ENCODE measurements around the gene ADCY3. TPM values are rescaled to one million over a fixed set of nuclear protein-coding genes. Genes with fewer than 3 reads are reported as not detected.

The ADCY3 gene
- total RNA-seq, 5 donors from 2014 or later (not counting 1 experiment from before 2014, with no cell fraction given), result 21.4 to 35.6 (median 32.8) TPM

DNA sequence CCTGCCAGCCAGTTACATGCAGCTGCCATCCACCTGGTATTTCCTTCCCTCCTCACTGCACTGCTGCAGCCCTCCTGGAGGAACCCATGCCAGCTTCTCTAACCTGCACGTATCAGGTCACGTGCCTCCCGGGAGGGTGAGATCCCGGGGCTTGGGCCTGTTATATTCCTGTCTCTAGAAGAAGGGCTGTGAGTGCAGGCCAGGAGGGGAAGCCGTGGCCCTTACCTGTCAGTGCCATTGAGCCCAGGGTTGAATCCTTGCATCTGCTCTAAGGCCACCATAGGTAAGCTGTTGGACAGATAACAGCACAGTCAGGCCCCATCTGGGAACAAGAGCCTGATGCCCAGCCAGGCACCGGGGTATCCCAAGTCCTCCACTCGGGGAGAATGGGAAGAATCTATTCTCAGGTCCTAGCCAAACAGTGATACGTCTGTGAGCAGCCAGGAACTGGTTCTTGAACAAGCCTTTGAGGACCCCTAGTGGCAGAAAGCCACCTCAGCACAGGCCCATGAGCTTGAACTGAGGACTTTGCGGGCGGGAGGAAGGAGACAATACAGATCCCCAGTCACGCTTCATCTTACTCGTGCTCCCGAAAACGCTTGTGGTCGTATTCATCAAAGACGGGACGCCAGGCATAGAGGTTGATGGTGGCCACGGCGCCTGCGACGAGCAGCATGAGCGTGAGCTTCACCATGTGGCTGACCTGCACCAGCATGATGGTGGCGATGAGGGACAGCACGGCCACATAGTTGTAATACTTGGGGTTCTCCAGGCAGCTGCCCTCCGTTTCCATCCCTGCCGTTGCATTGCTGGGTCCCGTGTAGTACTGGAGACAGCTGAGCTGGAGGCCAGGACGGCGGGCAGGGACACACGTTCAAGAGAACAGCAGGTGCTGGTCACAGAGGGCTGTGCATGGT lies 92.5 kb downstream of the ADCY3 start:
- Mint-ChIP-seq H3K4me3 (no peak overlapping the region), H3K27ac (no peak overlapping the region)
- CTCF ChIA-PET, result interaction anchor here (0.6 to 3.6 kb wide), 16 partner anchors 9 to 469 kb away, joined by 3 to 44 read pairs (median 4); partner anchors contain the start of genes CENPO (in 1 of the 2) and PTRHD1 (in 1 of the 2)

DNA sequence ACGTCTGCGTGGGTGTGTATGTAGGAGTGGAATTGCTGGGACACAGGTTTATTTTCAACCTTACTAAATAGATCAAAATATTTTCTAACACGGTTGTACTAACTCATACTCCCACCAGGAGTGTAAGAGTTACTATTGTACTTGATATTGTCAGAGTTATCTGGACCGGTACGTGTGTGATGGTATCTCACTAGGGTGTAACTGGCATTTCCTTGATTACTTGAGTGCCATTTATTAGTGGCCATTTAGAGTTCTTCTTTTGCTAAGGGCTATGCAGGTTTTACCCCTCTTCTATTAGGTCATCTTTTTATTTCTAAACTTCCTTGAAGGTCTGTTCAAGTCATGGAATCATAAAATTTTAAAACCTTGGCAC lies 93.3 kb downstream of the ADCY3 start:
- no peak overlapping the region for H3K27ac Mint-ChIP-seq
- ATAC-seq (replicated peaks in 1 of 4) (no peak), DNase-seq (no peak)
- no peaks in the 10 kb centered on the region for H3K27me3 Mint-ChIP-seq
- no peaks in the 10 kb centered on the region for H3K9me3 Mint-ChIP-seq
- no peak overlapping the region for H3K4me3 ChIP-seq (ENCODE audit: control insufficient read depth in 1 of 2, extremely low read depth in 1 of 2, low read length in 1 of 2)
- H3K4me1 Mint-ChIP-seq, result peaks cover 0 to 22% (median 4%) of the 10 kb centered on the region in 3 donors
- WGBS (ENCODE audit: insufficient coverage), result no CpG with 5 or more reads among the region's 5 CpGs
- H3K4me3 Mint-ChIP-seq, result no peak overlapping the region
- H3K4me1 ChIP-seq (ENCODE audit: control insufficient read depth in 1 of 2, extremely low read depth in 1 of 2, insufficient read depth in 2 of 2, low read length in 2 of 2), result peaks cover 0 to 20% of the 10 kb centered on the region in 2 experiments
- ChIA-PET POLR2A (no interaction called here), CTCF (interaction anchor here (0.7 to 3.6 kb wide), 9 partner anchors 8 to 417 kb away, joined by 3 to 44 read pairs (median 6); no protein-coding TSS in a partner anchor)
- H3K9me3 ChIP-seq, result no peaks in the 10 kb centered on the region
- H3K27me3 ChIP-seq (replicated peaks in 1 of 2; ENCODE audit: control insufficient read depth in 2 of 2, extremely low read depth in 1 of 2, insufficient read depth in 2 of 2, low read length in 1 of 2), result no peaks in the 10 kb centered on the region
- peaks cover 12 to 14% of the 10 kb centered on the region in 2 donors for H3K36me3 ChIP-seq (ENCODE audit: control insufficient read depth in 2 of 2, extremely low read depth in 1 of 2, insufficient read depth in 1 of 2, low read length in 1 of 2)
- H3K27ac ChIP-seq (ENCODE audit: low read length), result no peak overlapping the region
- peaks cover 14% of the 10 kb centered on the region for H3K36me3 Mint-ChIP-seq

More for the DNA sequence above, 92.5 kb downstream of the ADCY3 start:
- POLR2A ChIA-PET, result no interaction called here
- Mint-ChIP-seq H3K27me3 (no peaks in the 10 kb centered on the region), H3K36me3 (peaks cover 6% of the 10 kb centered on the region), H3K9me3 (no peaks in the 10 kb centered on the region), H3K4me1 (peaks cover 0 to 22% (median 4%) of the 10 kb centered on the region in 3 donors)
- Histone ChIP-seq H3K4me3 (ENCODE audit: control insufficient read depth in 1 of 2, extremely low read depth in 1 of 2, low read length in 1 of 2) (no peak overlapping the region), H3K27ac (ENCODE audit: low read length) (no peak overlapping the region), H3K27me3 (replicated peaks in 1 of 2; ENCODE audit: control insufficient read depth in 2 of 2, extremely low read depth in 1 of 2, insufficient read depth in 2 of 2, low read length in 1 of 2) (no peaks in the 10 kb centered on the region), H3K36me3 (ENCODE audit: control insufficient read depth in 2 of 2, extremely low read depth in 1 of 2, insufficient read depth in 1 of 2, low read length in 1 of 2) (peaks cover 5 to 11% of the 10 kb centered on the region in 2 donors), H3K4me1 (ENCODE audit: control insufficient read depth in 1 of 2, extremely low read depth in 1 of 2, insufficient read depth in 2 of 2, low read length in 2 of 2) (peaks cover 0 to 20% of the 10 kb centered on the region in 2 experiments), H3K9me3 (no peaks in the 10 kb centered on the region)
- ATAC-seq (replicated peaks in 1 of 4) (peak; percentile 85 to 94 (median 92)), DNase-seq (peak; percentile 38 to 87 (median 66))
- 72% methylated on average over 30 of the region's 30 CpGs for WGBS (ENCODE audit: insufficient coverage)

DNA sequence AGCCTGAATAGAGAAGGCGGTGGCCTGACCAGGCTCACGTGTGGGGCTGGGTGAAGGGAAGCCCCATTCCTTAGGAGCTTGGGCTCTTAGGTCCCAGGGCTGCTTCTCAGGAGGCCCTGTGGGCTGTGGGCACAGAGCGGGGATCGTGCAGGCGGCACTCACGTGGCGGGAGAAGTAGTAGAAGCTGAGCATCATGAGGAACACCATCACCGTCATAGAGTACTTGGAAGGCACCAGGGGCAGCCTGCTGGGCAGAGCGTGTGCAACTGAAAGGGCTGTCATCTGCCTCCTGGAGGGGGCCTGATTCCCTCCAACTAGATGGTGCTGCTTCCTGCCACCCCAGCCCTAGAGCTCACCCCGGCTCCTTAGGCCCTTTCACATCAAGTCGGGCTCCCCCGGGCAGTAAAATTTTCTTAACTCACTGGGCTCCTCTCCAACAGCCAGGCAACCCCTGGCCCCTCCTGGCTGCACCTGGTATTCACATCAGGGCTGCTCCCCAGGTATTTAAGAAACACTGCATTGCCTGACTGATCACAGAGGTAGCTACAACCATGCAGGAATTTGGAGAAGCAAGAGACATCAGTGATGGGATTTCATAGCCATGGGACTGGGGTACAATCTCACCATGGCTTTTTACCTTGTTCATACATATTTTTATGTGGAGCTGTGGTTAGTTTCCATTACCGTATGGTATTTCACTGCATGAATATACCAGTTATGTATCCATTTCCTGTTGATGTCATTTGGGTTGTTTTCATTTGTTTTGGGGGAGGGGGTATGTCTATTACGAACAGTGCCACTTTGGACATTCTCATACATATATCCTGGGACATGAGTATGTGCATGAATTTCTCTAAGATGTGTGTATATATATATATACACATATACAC lies 93.9 kb downstream of the ADCY3 start:
- H3K4me3 ChIP-seq (ENCODE audit: control insufficient read depth in 1 of 2, extremely low read depth in 1 of 2, low read length in 1 of 2), result no peak overlapping the region
- DNase-seq, result peak in 2 of 35 experiments; percentile 1 to 61
- H3K36me3 ChIP-seq (ENCODE audit: control insufficient read depth in 2 of 2, extremely low read depth in 1 of 2, insufficient read depth in 1 of 2, low read length in 1 of 2), result peaks cover 11 to 12% of the 10 kb centered on the region in 2 donors
- peak overlapping the region; percentile 2 to 23 for H3K27ac Mint-ChIP-seq
- no peaks in the 10 kb centered on the region for H3K27me3 ChIP-seq (replicated peaks in 1 of 2; ENCODE audit: control insufficient read depth in 2 of 2, extremely low read depth in 1 of 2, insufficient read depth in 2 of 2, low read length in 1 of 2)
- peaks cover 0 to 22% (median 4%) of the 10 kb centered on the region in 3 donors for H3K4me1 Mint-ChIP-seq
- 85% methylated on average over 10 of the region's 14 CpGs for WGBS (ENCODE audit: insufficient coverage)
- no peaks in the 10 kb centered on the region for H3K27me3 Mint-ChIP-seq
- ChIA-PET CTCF (interaction anchor here (0.6 to 3.6 kb wide), 9 partner anchors 8 to 845 kb away, joined by 3 to 44 read pairs (median 4); partner anchors contain the start of genes CENPO (in 1 of the 2) and PTRHD1 (in 1 of the 2)), POLR2A (no interaction called here)
- H3K4me1 ChIP-seq (ENCODE audit: control insufficient read depth in 1 of 2, extremely low read depth in 1 of 2, insufficient read depth in 2 of 2, low read length in 2 of 2), result peaks cover 0 to 20% of the 10 kb centered on the region in 2 experiments
- H3K9me3 Mint-ChIP-seq, result no peaks in the 10 kb centered on the region
- H3K4me3 Mint-ChIP-seq, result no peak overlapping the region
- no peak overlapping the region for H3K27ac ChIP-seq (ENCODE audit: low read length)
- H3K9me3 ChIP-seq, result no peaks in the 10 kb centered on the region
- ATAC-seq (replicated peaks in 1 of 4), result no peak
- peaks cover 19% of the 10 kb centered on the region for H3K36me3 Mint-ChIP-seq

DNA sequence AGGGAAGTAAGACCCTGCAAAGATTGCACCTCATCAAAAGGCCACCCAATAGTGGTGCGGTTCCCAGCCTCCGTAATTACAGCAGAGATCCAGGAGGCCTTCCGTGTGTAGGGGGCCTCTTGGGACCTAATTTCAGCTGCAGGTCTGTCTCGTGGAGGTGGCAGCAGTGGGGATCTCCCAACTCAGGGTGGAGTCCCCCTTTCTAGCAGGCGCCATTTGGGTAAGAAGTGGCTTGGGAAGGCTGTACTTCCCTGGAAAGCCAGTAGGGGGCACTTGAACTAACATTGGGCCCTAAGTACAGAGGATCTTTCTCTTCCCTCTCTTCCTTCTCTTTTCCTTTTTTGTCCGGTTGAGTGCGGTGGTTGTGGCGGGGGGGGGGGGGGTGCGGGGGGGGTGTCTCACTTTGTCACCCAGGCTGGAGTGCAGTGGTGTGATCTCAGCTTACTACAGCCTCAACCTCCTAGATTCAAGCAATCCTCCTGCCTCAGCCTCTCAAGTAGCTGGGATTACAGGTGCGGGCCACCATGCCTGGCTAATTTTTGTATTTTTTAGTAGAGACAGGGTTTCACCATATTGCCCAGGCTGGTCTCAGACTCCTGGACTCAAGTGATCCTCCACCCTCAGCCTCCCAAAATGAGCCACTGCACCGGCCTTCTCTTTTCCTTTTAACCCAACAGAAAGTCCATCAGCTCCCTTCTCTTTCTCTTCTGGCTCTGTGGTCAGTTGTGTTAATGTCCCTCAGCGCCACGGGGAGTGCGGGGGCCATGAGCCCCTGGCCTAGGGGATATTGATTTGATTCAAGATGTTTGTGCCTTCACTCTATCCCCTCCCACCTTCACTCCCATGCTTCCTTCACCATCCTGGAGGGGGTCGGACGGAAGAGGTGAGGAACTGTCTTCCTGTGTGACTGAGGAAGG lies 94.8 kb downstream of the ADCY3 start:
- CTCF ChIA-PET, result interaction anchor here (0.6 to 3.6 kb wide), 8 partner anchors 12 to 844 kb away, joined by 4 to 44 read pairs (median 5); partner anchors contain the start of genes CENPO (in 1 of the 2) and PTRHD1 (in 1 of the 2)
- Mint-ChIP-seq H3K27me3 (no peaks in the 10 kb centered on the region), H3K4me3 (no peak overlapping the region), H3K27ac (no peak overlapping the region), H3K36me3 (peaks cover 25% of the 10 kb centered on the region), H3K9me3 (no peaks in the 10 kb centered on the region), H3K4me1 (peaks cover 0 to 22% (median 4%) of the 10 kb centered on the region in 3 donors)
- Histone ChIP-seq H3K36me3 (ENCODE audit: control insufficient read depth in 2 of 2, extremely low read depth in 1 of 2, insufficient read depth in 1 of 2, low read length in 1 of 2) (peaks cover 20% of the 10 kb centered on the region in 2 donors), H3K4me3 (ENCODE audit: control insufficient read depth in 1 of 2, extremely low read depth in 1 of 2, low read length in 1 of 2) (no peak overlapping the region), H3K27me3 (replicated peaks in 1 of 2; ENCODE audit: control insufficient read depth in 2 of 2, extremely low read depth in 1 of 2, insufficient read depth in 2 of 2, low read length in 1 of 2) (no peaks in the 10 kb centered on the region), H3K9me3 (no peaks in the 10 kb centered on the region), H3K4me1 (ENCODE audit: control insufficient read depth in 1 of 2, extremely low read depth in 1 of 2, insufficient read depth in 2 of 2, low read length in 2 of 2) (peaks cover 0 to 20% of the 10 kb centered on the region in 2 experiments), H3K27ac (ENCODE audit: low read length) (no peak overlapping the region)
- POLR2A ChIA-PET, result no interaction called here
- ATAC-seq (replicated peaks in 1 of 4) (no peak), DNase-seq (peak in 18 of 35 experiments; percentile 7 to 65 (median 15))
- WGBS (ENCODE audit: insufficient coverage), result 100% methylated on average over 3 of the region's 16 CpGs

DNA sequence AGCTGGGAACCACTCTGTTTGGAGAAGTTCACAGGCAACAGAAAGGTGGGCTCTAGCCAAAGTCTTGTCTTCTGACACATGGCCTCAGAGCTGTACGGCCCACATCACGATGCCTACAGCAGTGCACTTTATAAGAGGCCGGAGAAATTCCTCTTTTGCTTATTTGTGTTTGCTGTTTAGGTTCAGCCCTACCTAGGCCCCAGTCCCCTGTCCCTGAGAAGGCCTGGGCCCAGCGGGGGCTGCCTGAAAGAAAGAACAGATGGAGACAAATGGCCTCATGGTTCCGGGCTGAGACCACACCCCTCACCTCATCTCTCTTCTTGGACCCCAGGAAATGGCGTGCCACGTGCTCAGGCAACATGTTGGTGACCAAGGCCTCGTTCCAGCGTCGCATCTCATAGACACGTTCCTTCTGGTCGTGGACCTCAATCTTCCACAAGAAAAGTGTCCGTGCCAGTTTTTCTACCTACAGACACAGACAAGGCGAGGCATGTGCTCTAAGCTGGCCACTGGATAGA lies 95.9 kb downstream of the ADCY3 start:
- Histone ChIP-seq H3K4me3 (ENCODE audit: control insufficient read depth in 1 of 2, extremely low read depth in 1 of 2, low read length in 1 of 2) (no peak overlapping the region), H3K4me1 (ENCODE audit: control insufficient read depth in 1 of 2, extremely low read depth in 1 of 2, insufficient read depth in 2 of 2, low read length in 2 of 2) (peaks cover 0 to 20% of the 10 kb centered on the region in 2 experiments), H3K27ac (ENCODE audit: low read length) (no peak overlapping the region), H3K9me3 (no peaks in the 10 kb centered on the region), H3K27me3 (replicated peaks in 1 of 2; ENCODE audit: control insufficient read depth in 2 of 2, extremely low read depth in 1 of 2, insufficient read depth in 2 of 2, low read length in 1 of 2) (no peaks in the 10 kb centered on the region), H3K36me3 (ENCODE audit: control insufficient read depth in 2 of 2, extremely low read depth in 1 of 2, insufficient read depth in 1 of 2, low read length in 1 of 2) (peaks cover 21 to 27% of the 10 kb centered on the region in 2 donors)
- no peak for ATAC-seq (replicated peaks in 1 of 4)
- Mint-ChIP-seq H3K27ac (no peak overlapping the region), H3K4me3 (no peak overlapping the region), H3K36me3 (peaks cover 25% of the 10 kb centered on the region), H3K4me1 (peaks cover 0 to 22% (median 4%) of the 10 kb centered on the region in 3 donors), H3K27me3 (no peaks in the 10 kb centered on the region), H3K9me3 (no peaks in the 10 kb centered on the region)
- WGBS (ENCODE audit: insufficient coverage), result 98% methylated on average over 10 of the region's 14 CpGs
- POLR2A ChIA-PET, result no interaction called here
- CTCF ChIA-PET, result interaction anchor here (0.7 to 1.3 kb wide), 2 partner anchors 153 to 402 kb away, joined by 3 to 4 read pairs; no protein-coding TSS in a partner anchor
- peak in 1 of 35 experiments; percentile 0 for DNase-seq
